Ovary (tissue), 3 donors: ENCODE results near the gene MTF1.

Experiments used
- CTCF ChIP-seq, 3 donors: fragments of 450-650 bp in 2 of 3; fragments of 200-600 bp in 1 of 3; IDR thresholded peaks; one replicate each; pipeline versions ENCODE4 v1.5.1 to v1.8.0; 2016 to 2022; ENCODE audit warnings: antibody characterized with exemption in 3 of 3, mild to moderate bottlenecking in 1 of 3
- POLR2A ChIP-seq: fragments of 450-650 bp; IDR thresholded peaks from one replicate; pipeline ENCODE4 v1.6.1; 2017; ENCODE audit warnings: antibody characterized with exemption, mild to moderate bottlenecking, moderate library complexity
- donor health status: DM: no; HTN: no; CAD: no.

- TF ChIP-seq POLR2A (no peak), CTCF (IDR thresholded peaks at IDR 0.05) (no peak)
Observed at GRCh38 chr1:37794372-37795339, 64.7 kb downstream of the MTF1 start.
